HG03460 (cell line): ENCODE data around the gene CCDC61.

ENCODE experiments used
- ATAC-seq: cut with Tn5 transposase; IDR thresholded peaks from one replicate; pipeline ENCODE4 v1.9.1; 2021; ENCODE audit not compliant: unreplicated experiment

CCDC61 gene, protein sequence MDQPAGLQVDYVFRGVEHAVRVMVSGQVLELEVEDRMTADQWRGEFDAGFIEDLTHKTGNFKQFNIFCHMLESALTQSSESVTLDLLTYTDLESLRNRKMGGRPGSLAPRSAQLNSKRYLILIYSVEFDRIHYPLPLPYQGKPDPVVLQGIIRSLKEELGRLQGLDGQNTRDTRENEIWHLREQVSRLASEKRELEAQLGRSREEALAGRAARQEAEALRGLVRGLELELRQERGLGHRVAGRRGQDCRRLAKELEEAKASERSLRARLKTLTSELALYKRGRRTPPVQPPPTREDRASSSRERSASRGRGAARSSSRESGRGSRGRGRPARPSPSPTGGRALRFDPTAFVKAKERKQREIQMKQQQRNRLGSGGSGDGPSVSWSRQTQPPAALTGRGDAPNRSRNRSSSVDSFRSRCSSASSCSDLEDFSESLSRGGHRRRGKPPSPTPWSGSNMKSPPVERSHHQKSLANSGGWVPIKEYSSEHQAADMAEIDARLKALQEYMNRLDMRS

DNA sequence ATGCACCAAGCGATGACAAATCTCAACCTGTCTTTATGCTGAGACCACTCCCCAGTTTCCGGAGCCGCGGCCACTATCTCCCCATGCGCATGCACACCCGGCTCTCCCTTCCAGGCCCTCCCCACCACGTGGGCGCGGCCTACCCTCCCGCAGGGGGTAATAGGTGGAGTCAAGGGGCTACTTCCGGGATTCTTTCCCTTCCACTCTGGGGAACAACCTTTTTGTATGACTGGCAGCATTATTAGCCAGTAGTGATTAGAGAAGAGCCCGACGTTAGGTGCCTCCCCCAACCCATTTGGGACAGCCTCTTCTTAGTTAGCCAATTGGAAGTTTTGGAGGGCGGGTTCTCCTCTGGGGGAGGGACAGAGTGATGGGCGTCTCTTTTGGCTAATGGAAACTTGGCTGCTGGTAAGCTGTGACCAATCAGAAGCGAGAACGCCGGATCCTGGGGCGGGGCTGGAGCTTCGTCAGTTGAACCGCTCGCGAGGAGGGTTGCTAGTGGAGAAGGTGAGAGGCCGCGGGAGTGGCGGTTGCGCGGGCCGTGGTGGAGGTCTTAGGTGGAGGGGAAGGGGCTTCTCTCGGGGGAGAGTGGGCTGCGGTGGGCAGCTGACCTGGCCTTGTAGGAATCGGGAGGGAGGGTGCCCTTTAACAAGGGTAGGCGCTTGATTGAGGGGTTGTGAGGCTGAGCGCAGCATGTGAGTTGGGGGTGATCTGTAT lies at the start of gene CCDC61:
Gene CCDC61 (plus strand): TSS at position 470 of the 717 bp plus-strand sequence. CDS start 7,552 bp downstream, outside the sequence.
- ATAC-seq, result peak; percentile 98

DNA sequence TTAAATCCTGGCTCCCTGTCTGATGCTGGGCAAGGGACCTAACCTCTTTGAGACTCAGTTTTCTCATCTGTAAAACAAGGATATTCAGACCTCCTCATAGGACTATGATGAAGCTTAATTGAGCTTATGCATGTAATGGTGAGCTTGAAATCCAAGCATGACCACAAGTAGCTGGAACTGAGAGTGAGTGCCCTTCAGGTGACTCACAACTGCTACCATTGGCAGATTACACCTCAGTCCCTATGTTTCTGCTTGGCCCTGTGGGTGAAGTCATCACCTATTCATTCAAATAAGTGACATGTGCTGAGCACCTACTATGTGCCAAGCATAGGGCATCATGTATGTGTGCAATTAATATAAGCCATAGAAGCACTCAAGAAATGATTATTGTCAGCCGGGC lies 47.3 kb upstream of the CCDC61 start:
- ATAC-seq, result no peak

DNA sequence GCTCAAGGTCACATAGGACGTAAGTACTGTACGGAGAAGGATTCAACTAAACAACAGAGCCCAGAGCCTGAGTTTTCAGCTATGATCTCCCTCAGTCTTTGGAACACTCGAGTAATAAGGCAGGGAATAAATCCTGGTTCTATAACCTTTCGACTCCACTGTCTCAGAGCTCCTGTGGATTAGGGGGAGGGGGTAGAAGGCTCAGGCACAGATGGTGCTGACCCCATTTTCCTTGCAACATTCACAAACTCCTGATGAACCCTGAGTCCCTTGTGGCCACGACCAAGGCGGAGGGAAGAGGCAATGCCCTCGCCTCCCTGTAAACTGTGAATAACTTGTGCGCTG lies 43.0 kb upstream of the CCDC61 start:
- ATAC-seq, result no peak

DNA sequence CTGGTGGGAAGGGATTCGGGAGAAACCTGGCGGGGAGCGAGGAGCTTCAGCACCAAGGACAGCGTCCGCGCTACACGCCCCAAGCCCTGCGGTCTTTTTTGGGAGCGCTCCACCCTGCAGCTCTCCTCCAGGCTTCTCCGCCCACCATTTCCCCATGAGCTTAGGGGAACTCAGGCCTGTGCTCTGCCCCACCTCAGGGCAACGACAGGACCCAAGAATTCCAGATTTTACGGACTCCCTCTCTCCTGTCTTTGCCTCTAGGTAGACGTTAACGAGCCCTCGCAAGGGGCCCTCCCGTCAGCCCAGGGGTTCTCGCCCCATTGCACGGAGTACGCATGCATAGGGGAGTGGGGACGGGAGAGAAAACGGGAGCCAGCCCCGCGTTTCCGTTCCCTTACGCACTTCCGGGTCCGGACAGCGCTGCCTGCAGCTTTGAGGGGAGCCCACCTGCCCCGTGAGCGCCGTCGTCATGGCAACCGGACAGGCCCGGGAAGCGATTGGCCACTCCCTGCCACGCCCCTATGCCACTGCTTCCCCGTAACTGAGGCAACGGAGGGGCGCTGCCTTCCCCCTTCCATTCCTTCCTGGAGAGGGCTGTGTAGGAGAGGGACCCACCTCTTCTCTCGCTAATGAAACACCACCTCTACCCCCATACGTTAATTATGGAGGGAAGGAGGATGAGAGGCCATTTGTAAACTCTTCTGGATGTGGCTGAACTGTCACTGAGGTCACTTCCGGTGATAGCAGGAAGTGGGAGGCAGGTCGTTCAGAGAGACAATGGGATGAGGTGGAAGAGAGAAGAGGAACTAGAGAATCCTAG lies 42.4 kb upstream of the CCDC61 start:
- ATAC-seq, result no peak

DNA sequence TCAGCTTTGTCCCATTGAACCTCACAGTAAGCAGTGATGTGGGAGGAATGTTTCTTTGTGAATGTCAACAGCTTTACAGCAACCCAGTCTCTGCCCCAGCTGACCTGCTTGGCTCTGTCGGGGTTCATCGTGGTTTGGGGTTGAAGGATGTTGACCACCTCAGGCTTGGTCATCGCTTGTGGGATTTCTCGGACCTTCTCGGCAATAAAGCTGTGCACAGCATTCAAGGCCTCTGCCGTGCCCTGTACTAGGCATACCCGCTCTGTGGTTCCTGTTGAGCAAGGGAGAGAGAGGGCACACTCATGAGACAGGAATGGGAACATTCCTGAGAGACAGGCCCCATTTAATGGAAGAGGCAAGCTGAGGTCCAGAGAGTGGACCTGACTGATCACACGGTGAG lies 41.6 kb upstream of the CCDC61 start:
- no peak for ATAC-seq

DNA sequence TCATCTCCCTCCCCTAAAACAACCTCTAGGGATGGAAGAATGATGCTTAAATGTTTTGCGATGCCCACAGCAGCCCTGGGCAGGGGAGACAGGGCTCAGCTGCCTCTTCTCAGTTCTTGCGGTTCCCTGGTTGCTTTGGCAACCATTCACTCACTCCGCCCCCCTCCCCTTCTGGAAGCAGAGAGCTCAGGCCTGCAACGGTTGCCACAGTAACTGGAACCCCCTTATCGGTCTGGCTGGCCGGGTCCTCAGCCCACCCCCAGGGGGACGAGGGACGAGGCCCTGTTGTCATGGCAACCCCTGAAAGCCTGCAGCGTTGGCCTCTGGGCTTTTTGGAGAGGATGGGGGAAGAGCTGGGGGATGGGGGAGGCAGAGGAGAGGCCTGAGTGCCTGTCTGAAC lies 41.1 kb upstream of the CCDC61 start:
- no peak for ATAC-seq

DNA sequence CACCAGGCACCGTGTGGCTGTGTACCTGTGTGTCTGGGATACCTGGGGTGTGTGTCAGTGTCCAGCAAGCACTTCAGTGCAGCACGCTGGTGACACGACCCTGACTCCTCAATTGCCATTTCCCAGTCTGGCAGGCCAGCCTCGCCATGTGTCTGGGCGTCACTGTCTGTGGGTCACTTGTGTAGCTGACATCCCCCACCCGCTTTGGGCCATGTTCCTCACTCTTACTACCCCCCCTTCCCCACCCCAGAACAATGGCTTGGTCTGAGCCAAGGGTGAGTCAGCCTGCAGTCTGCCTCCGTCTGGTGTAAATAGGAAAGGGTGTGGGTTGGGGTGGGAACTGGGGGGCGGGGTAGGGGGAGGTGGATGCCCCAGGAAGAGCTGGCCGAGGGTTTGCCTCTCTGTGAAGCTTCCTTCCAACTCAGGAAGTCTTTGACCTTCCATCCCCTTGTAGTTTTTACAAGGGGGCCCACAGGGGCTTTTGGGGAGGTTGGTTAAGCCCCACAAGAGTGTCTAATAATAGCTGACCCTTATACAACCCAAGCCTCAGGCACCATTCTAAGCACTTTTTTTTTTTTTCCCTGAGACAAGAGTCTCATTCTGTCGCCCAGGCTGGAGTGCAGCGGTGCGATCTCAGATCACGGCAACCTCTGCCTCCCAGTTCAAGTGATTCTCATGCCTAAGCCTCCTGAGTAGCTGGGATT lies 39.2 kb upstream of the CCDC61 start:
- no peak for ATAC-seq

DNA sequence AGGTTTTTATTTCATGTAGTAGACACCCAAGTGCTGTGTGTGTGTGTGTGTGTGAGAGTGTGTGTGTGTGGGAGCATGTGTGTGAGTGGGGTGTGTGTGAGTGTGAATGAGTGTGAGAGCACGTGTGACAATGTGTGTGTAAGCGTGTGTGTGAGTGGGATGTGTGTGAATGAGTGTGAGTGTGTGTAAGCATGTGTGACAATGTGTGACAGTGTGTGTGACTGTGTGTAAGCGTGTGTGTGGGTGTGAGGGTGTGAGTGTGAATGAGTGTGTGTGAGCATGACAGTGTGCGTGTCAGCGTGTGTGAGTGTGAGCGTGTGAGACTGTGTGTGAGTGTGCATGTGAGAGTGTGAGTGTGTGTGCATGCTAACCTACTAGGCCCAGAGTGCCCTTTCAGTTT lies 36.9 kb upstream of the CCDC61 start:
- ATAC-seq, result no peak

DNA sequence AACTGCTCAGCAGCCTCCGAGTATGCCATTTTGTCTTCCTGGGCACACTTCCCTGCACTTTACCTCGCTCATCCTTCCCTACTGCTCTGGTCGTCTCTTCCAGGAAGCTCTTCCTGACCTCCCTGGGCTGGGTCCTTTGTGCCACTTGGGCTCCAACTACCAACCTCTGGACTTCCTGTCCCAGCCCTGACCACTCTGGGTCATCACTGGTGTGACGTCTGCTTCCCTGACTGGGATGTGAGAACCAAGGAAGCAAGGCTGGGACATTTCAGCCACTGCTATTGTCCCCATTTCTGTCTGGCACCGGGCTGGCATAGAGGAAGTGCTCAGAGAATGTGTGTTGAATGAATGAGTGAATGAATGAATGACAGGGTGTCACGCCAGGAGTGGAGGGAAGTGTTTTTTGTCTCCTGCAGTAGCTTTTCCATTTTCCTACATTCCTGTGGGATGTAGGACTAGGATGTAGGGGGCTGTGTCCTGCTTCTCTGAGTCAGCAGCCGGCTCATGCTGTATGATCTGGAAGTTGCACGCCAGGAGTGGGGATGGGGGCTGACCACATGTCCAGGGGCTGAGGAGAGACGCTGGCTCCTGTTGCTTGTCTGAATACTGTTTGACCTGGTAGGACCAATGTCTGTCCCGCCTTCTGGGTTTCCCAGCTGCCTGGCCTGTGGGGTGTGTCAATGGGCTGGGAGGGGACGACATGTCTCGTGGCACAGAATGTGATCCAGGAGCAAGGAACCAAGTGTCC lies 36.3 kb upstream of the CCDC61 start:
- ATAC-seq, result no peak

DNA sequence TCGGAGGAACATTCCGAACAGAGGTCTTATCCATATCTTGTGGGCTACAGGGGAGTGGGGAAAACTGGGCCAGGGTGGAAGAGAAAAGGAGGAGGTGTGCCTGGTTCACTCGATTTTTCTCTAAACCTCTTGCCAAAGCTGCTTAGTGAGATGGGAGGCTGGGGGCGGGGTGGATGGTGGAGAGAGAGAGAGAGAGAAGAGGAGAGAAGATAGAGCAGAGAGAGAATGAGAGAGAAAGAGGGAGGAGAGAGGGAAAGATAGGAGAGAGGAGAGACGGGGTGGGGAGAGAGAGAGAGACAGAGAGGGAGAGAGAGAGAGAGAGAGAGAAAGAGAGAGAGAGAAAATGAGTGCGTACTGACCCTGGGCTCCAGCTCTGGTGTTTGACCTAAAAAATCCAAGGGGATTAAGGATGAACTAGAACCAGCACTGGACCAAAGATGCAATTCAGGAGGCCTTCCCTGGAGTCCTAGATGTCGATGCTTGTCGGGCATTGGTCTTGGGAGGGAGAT lies 35.7 kb upstream of the CCDC61 start:
- ATAC-seq, result no peak

DNA sequence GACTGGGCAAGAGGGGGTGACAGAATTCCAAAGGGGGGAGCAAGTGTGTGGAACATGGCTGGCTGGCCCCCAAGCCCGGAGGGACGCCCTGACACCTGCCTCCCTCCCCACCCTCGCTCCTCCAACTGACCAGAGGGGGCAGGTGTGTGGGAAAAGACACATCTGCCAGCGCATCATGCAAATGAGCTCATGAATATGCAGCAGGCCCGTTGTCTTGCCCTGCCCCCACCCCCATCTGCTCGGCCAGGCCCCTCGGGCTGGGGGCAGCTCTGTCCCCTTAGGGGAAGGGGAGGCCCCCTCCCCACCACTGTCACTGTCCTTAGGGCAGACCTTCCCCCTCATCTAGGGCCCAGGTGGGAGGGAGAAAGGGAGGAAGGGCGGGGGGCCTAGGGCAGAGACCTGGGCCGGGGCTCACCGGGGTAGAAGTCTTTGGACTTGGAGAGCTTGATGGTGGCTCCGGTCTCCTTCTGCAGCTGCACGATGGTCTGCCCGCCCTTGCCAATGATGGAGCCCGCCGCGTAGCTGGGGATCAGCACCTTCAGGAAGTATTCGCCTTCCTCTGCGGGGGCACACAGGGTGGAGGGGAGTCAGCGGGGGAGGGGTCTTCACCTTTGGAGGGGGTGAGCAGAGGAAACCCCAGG lies 34.6 kb upstream of the CCDC61 start:
- no peak for ATAC-seq

DNA sequence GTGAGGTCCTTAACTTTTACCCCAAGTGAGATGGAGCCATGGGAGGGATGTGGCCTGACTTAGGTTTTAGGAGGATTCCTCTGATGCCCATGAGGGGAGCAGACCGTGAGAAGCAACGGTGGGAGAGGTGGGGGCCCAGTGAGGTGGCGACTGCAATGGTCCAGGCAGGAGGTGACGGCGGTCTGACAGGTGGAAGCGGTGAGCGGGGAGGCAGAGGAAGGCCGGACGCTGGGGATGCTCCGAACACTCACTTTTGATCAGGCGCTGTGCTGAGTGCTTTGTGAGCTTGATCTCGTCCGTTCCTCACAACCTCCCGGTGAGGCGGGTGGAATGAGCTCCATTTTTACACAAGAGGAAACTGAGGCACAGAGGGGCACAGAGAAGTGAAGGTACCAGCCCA lies 33.2 kb upstream of the CCDC61 start:
- no peak for ATAC-seq

DNA sequence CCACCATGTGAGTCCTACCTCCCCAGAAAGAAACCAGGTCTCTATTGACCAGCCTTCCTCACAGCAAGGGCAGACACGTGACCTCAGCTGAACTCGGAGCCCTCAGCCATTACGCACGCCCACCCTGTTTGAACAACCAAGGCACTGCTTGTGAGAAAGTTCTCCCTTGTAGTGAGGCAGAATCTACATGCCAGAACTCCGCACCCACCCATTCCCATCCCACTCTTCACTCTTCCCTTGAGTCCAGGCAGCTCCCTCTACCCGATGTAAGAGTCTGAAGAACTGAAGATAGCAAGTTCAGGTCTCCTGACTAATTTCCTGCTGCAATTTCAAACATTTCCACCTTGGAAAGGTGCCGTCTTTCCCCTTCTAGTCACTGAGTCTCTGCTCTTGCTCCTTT lies 28.0 kb upstream of the CCDC61 start:
- no peak for ATAC-seq

DNA sequence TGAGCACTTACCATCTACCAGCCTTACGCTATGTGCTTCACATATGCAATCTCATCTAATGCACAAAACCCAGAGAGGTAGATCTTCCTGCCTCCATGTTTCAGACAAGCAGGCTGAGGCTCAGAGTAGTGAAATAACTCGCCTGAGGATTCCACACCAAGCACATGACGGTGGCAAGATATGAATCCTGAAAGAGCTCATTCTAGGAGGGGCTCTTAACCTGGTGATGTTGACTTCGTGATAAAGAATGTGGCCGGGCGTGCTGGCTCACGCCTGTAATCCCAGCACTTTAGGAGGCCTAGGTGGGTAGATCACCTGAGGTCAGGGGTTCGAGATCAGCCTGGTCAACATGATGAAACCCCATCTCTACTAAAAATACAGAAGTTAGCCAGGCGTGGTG lies 26.6 kb upstream of the CCDC61 start:
- no peak for ATAC-seq

DNA sequence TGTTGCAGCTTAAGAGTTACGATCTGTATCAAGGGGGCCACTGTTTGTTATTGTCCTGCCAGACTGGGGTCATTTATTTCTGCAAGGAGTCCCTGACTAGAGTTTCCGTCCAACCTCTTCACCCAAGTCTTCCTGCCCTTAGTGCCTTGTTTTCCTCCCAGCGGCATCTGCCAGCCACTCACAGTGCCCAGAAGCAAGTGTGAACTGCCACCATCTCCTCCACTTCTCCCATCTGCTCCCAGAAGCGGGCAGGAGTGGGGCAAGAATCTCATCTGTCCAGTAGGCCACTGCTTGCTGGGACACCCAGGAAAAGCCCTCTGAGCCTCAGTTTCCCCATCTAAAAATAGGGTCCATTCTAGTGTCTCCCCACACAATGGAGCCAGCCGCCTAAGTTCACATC lies 25.6 kb upstream of the CCDC61 start:
- ATAC-seq, result no peak

DNA sequence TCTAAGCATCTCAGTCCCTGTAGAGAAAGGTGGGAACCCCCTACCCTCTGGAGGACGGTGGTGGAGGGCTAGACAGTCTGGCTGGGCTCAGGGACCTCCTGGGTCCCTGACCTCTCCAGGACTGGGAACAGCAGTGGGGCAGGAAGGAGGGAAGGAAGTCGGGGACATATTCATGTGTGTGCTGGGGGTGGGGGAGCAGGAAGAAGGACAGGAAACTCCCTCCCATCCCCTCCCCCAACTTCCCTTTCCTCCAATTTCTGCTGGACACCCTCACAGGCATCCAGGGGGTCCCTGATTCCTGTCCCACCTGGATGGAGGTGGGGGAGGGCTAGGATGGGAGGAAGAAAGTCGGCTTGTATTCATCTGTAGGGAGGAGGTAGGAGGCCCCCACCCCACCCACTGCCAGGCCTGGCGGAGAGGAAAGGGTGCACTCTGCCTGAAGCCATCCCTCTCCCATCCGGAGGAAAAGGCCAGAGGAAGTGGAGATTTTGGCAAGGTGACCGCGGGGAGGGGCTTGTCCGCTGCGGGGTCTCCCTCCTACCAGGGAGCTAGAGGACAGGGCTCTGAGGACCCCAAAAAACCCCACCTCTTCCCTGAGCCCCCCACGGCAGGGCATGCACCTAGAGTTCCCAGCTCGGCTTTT lies 23.9 kb upstream of the CCDC61 start:
- ATAC-seq, result no peak

DNA sequence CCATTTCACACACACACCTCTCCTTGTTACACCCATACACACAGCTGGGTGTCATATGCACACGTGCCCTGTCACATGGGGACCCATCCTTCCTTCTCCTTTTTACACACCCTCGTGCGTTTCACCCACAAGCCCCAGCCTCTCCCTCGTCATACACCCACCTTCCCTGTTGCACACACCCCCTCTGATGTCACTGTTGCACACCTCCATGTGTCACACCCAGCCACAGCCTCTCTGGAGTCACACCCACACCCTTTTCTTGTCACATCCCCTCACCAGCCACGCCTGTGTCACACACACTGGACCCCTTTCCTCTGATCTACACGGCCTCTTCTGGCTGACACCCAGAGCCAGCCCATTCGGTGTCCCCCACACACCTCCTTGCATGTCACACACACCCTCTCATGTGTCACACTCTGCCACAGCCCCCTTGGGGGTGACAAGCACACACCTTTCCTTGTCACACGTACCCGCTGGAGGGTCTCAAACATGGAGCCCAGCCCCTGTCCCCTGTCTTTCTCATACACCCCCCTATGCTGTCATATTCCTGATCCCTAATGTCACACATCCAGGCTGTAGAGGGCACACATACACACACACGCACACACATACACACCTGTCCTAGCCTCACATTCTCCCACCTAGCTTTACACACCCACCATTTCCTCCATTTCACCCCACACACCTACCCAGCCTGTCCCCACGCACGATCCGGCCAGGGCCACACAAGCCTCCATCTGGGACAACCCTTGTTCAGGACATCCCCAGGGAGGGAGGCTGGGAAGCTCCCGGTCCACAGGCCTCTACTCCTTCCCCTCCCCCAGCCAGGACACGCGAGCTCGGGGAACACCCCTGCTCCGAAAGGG lies 23.0 kb upstream of the CCDC61 start:
- no peak for ATAC-seq

DNA sequence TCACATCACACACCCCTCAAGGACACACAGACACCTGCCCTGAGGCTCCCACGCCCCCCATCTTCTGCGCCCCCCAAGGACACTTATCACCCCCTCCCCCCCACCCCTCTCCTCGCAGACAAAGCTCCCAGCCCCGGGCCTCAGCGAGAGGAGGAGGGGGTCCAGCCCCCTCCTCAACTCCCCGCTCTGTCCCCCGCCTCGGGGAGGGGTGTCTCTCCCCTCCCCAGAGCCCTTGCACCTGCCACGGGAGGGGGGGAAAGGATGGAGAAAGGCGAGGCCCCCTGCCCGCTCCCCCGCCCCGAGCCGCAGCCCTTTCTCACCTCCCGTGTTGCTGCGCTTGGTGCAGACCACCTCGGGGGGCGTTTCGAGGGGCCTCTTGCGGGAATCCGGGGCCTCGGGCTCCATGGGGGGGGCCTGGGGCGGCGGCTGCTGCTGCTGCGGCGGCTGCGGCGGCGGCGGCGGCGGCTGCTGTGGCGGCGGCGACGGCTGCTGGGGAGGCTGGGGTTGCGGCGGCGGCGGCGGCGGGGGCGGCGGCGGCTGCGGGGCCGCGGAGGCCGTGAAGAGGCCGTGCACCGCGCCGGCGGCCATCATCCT lies 22.2 kb upstream of the CCDC61 start:
- no peak for ATAC-seq
